H9 (cell line): ENCODE data around the gene ATG2B. TPM values are rescaled to one million over a fixed set of nuclear protein-coding genes. Genes with fewer than 3 reads are reported as not detected.

ENCODE experiments used
- DNase-seq: peaks from one replicate; pipeline ENCODE4 v3.0.0-alpha.2; 2017
- H2AFZ ChIP-seq: one replicate; pipeline ENCODE4 v1.6.1; 2013; ENCODE audit warnings: mild to moderate bottlenecking, low read length, control low read depth, moderate library complexity
- H2AK5ac ChIP-seq: 2 replicates; pipeline ENCODE4 v1.6.1; 2013; ENCODE audit warnings: low read length, control low read depth, mixed read lengths; ENCODE audit not compliant: insufficient read length
- H2BK120ac ChIP-seq: one replicate; pipeline ENCODE4 v1.6.1; 2013; ENCODE audit warnings: low read depth, mild to moderate bottlenecking, low read length, control low read depth, inconsistent platforms; ENCODE audit not compliant: poor library complexity, severe bottlenecking
- H2BK12ac ChIP-seq: 2 replicates; pipeline ENCODE4 v1.6.1; 2013; ENCODE audit warnings: low read length, control low read depth, mixed read lengths, low read depth; ENCODE audit not compliant: insufficient read length
- H2BK15ac ChIP-seq: 2 replicates; pipeline ENCODE4 v1.6.1; 2013; ENCODE audit warnings: low read depth, low read length, control low read depth
- H2BK20ac ChIP-seq: one replicate; pipeline ENCODE4 v1.6.1; 2013; ENCODE audit warnings: low read depth, mild to moderate bottlenecking, low read length, control low read depth, inconsistent platforms; ENCODE audit not compliant: poor library complexity, severe bottlenecking
- H2BK5ac ChIP-seq: 2 replicates; pipeline ENCODE4 v1.6.1; 2013; ENCODE audit warnings: low read length, control low read depth, mixed read lengths; ENCODE audit not compliant: insufficient read length
- H3K14ac ChIP-seq: 2 replicates; pipeline ENCODE4 v1.6.1; 2013; ENCODE audit warnings: low read length, control low read depth; ENCODE audit not compliant: insufficient read depth
- H3K18ac ChIP-seq: 2 replicates; pipeline ENCODE4 v1.6.1; 2013; ENCODE audit warnings: low read depth, mild to moderate bottlenecking, mixed read lengths, low read length, control low read depth; ENCODE audit not compliant: insufficient read length
- H3K23ac ChIP-seq: 2 replicates; pipeline ENCODE4 v1.6.1; 2013; ENCODE audit warnings: low read length, control low read depth, mixed read lengths, low read depth; ENCODE audit not compliant: insufficient read length
- H3K23me2 ChIP-seq: 2 replicates; pipeline ENCODE4 v1.6.1; 2013; ENCODE audit warnings: low read depth, mild to moderate bottlenecking, mixed read lengths, low read length, control low read depth; ENCODE audit not compliant: insufficient read length, poor library complexity, severe bottlenecking
- H3K27ac ChIP-seq: 2 replicates; pipeline ENCODE4 v1.5.1; 2013; ENCODE audit warnings: low read length, control low read depth, mixed read lengths, low read depth; ENCODE audit not compliant: insufficient read length
- H3K27me3 ChIP-seq: 2 replicates; pipeline ENCODE4 v1.6.1; 2013; ENCODE audit warnings: low read length, control low read depth, inconsistent platforms; ENCODE audit not compliant: insufficient read depth
- H3K4ac ChIP-seq: 2 replicates; pipeline ENCODE4 v1.6.1; 2013; ENCODE audit warnings: low read depth, mild to moderate bottlenecking, control low read depth, inconsistent platforms, low read length, moderate library complexity
- H3K4me1 ChIP-seq: 2 replicates; pipeline ENCODE4 v1.6.1; 2013; ENCODE audit warnings: low read length, control low read depth, inconsistent platforms; ENCODE audit not compliant: insufficient read depth
- H3K4me2 ChIP-seq: 2 replicates; pipeline ENCODE4 v1.6.1; 2013; ENCODE audit warnings: low read length, control low read depth, mixed read lengths; ENCODE audit not compliant: insufficient read length, insufficient read depth
- H3K56ac ChIP-seq: 2 replicates; pipeline ENCODE4 v1.6.1; 2013; ENCODE audit warnings: low read depth, mild to moderate bottlenecking, mixed read lengths, low read length, control low read depth; ENCODE audit not compliant: insufficient read length
- H3K79me1 ChIP-seq: 2 replicates; pipeline ENCODE4 v1.6.1; 2013; ENCODE audit warnings: low read depth, mild to moderate bottlenecking, moderate library complexity, low read length, control low read depth, inconsistent platforms; ENCODE audit not compliant: insufficient read depth, poor library complexity, severe bottlenecking
- H3K79me2 ChIP-seq: 2 replicates; pipeline ENCODE4 v1.6.1; 2013; ENCODE audit warnings: low read length, control low read depth, inconsistent platforms; ENCODE audit not compliant: insufficient read depth
- H3K9ac ChIP-seq: 2 replicates; pipeline ENCODE4 v1.6.1; 2013; ENCODE audit warnings: low read length, control low read depth, mixed read lengths; ENCODE audit not compliant: insufficient read length; ENCODE audit errors: extremely low read depth
- H3K9me3 ChIP-seq: one replicate; pipeline ENCODE4 v1.6.1; 2013; ENCODE audit warnings: low read depth, low read length, inconsistent platforms; ENCODE audit not compliant: control insufficient read depth
- H3T11ph ChIP-seq: one replicate; pipeline ENCODE4 v1.6.1; 2013; ENCODE audit warnings: mild to moderate bottlenecking, low read length, control low read depth, inconsistent platforms
- H4K20me1 ChIP-seq: one replicate; pipeline ENCODE4 v1.6.1; 2013; ENCODE audit not compliant: control insufficient read depth, insufficient read length, insufficient read depth
- H4K5ac ChIP-seq: 2 replicates; pipeline ENCODE4 v1.6.1; 2013; ENCODE audit warnings: low read depth, mild to moderate bottlenecking, mixed read lengths, low read length, control low read depth; ENCODE audit not compliant: insufficient read length
- H4K8ac ChIP-seq: replicated peaks from 2 replicates; pipeline ENCODE4 v1.6.1; 2013; ENCODE audit warnings: low read length, control low read depth, mixed read lengths, low read depth; ENCODE audit not compliant: insufficient read length
- H4K91ac ChIP-seq: 2 replicates; pipeline ENCODE4 v1.6.1; 2013; ENCODE audit warnings: low read depth, mild to moderate bottlenecking, moderate library complexity, mixed read lengths, low read length, control low read depth; ENCODE audit not compliant: insufficient read length
- H3K27ac Mint-ChIP-seq, 3 experiments: 2 replicates in 2 of 3; 3 replicates in 1 of 3; pipeline ENCODE4 v1.8.0; 2020 to 2021; ENCODE audit warnings: mixed read lengths in 3 of 3, mild to moderate bottlenecking in 1 of 3, moderate library complexity in 1 of 3
- H3K27me3 Mint-ChIP-seq: 2 replicates; pipeline ENCODE4 v1.8.0; 2021; ENCODE audit warnings: low read depth, mild to moderate bottlenecking, moderate library complexity, mixed read lengths
- H3K36me3 Mint-ChIP-seq, 3 experiments: 2 replicates in 2 of 3; 3 replicates in 1 of 3; pipeline ENCODE4 v1.8.0; 2020 to 2021; ENCODE audit warnings: low read depth in 3 of 3, mixed read lengths in 3 of 3; ENCODE audit not compliant: insufficient read depth in 1 of 3
- H3K4me1 Mint-ChIP-seq, 2 experiments: 2 replicates each; pipeline ENCODE4 v1.8.0; 2020; ENCODE audit warnings: mixed read lengths in 2 of 2
- H3K4me3 Mint-ChIP-seq, 2 experiments: 2 replicates in 1 of 2; 3 replicates in 1 of 2; pipeline ENCODE4 v1.8.0; 2020 to 2021; ENCODE audit warnings: mild to moderate bottlenecking in 2 of 2, mixed read lengths in 2 of 2, moderate library complexity in 1 of 2
- H3K9me3 Mint-ChIP-seq, 2 experiments: 2 replicates in 1 of 2; 3 replicates in 1 of 2; pipeline ENCODE4 v1.8.0; 2020; ENCODE audit warnings: mild to moderate bottlenecking in 2 of 2, mixed read lengths in 2 of 2, moderate library complexity in 1 of 2
- CTCF ChIP-seq: fragments of 200-600 bp; sonication (generic); conservative IDR thresholded peaks from 3 replicates; pipeline ENCODE4 v1.8.0; 2021; ENCODE audit warnings: antibody characterized with exemption, mild to moderate bottlenecking
- WGBS: extraction: QIAGEN DNeasy Blood & Tissue Kit; methylation state at CpG from one replicate; pipeline ENCODE4 v1.1.7; 2013; ENCODE audit warnings: missing lambda C conversion rate, low lambda C conversion rate, mixed read lengths; ENCODE audit not compliant: insufficient read length; ENCODE audit errors: extremely low coverage; 5-methylcytosine and 5-hydroxymethylcytosine counted together
- total RNA-seq: library from RNA; stranded (reverse); gene quantifications from 2 replicates; pipeline ENCODE4 v1.2.1, GENCODE V29; 2021

The ATG2B gene
- total RNA-seq, 1 experiment from 2014 or later = 12.6 TPM

GRCh38 chr14:96233661-96234060 lies 129.5 kb downstream of the ATG2B start:
- peaks cover 14 to 19% of the 10 kb centered on the region in 2 experiments for H3K4me1 Mint-ChIP-seq

More at GRCh38 chr14:96233661-96234060, 129.5 kb downstream of the ATG2B start:
- no peaks in the 10 kb centered on the region for H3K79me1 ChIP-seq
- H3K36me3 Mint-ChIP-seq = peaks cover 0 to under 1% (median 0%) of the 10 kb centered on the region in 3 experiments; a peak in 1 of 7 replicates
- no peaks in the 10 kb centered on the region for H3K27me3 ChIP-seq
- H3K9me3 Mint-ChIP-seq = peaks cover 0 to 2% of the 10 kb centered on the region in 2 experiments; a peak in 3 of 5 replicates
- H3K56ac ChIP-seq = no peak overlapping the region
- no peak for TF ChIP-seq CTCF
- H4K5ac ChIP-seq = no peak overlapping the region
- H3K27ac ChIP-seq = no peak overlapping the region
- H3T11ph ChIP-seq = no peak overlapping the region
- no peak overlapping the region for H3K4ac ChIP-seq
- no peak overlapping the region for H3K4me3 Mint-ChIP-seq
- H2BK12ac ChIP-seq = no peak overlapping the region
- no peak overlapping the region for H2BK15ac ChIP-seq
- no peak overlapping the region for H2BK120ac ChIP-seq
- no peak overlapping the region for H2AK5ac ChIP-seq
- H3K4me1 ChIP-seq = peaks cover 6% of the 10 kb centered on the region
- H3K9me3 ChIP-seq = peaks cover 3% of the 10 kb centered on the region
- H3K23me2 ChIP-seq = no peaks in the 10 kb centered on the region
- no peak overlapping the region for H2BK20ac ChIP-seq
- H3K79me2 ChIP-seq = no peaks in the 10 kb centered on the region
- H4K20me1 ChIP-seq = no peaks in the 10 kb centered on the region
- peak overlapping the region in 1 of 3 experiments; percentile 39; a peak in 2 of 7 replicates for H3K27ac Mint-ChIP-seq
- H3K14ac ChIP-seq = no peak overlapping the region
- no peaks in the 10 kb centered on the region for H3K27me3 Mint-ChIP-seq
- H4K8ac ChIP-seq = no peak overlapping the region
- no peak for DNase-seq
- no peak overlapping the region for H4K91ac ChIP-seq
- H2AFZ ChIP-seq = no peak overlapping the region
- no CpG with 5 or more reads among the region's 3 CpGs for WGBS
- no peak overlapping the region for H2BK5ac ChIP-seq
- H3K9ac ChIP-seq = no peak overlapping the region
- H3K18ac ChIP-seq = no peak overlapping the region
- no peak overlapping the region for H3K4me2 ChIP-seq
- H3K23ac ChIP-seq = no peak overlapping the region
